Stimulated activated CD8-positive, alpha-beta memory T cell treated with anti-CD3 and anti-CD28 coated beads, Interleukin-7, amount 100 ng/mL, for 4 hours (primary cell): Measurements from ENCODE around the gene SNX17.
A peak's percentile ranks its signal among the peaks of the same experiment; 100 is the strongest.
"Not testable (repeated sequence)": the region's sequence is repeated elsewhere in the genome, so short reads cannot be mapped to it uniquely, and the experiment has no call there.

Experiments
- DNase-seq, 2 donors: peaks; one replicate each; pipeline ENCODE4 v3.0.0-alpha.2; 2020; ENCODE audit warnings: low read depth in 2 of 2

SNX17 gene

GRCh38 chr2:27400348-27401135 is 30.1 kb downstream of the SNX17 start:
- no peak for DNase-seq

GRCh38 chr2:27407798-27408491 is 37.5 kb downstream of the SNX17 start:
- no peak for DNase-seq

- peak in 1 of 2 donors; percentile 16 for DNase-seq
These were observed 38.3 kb downstream of the SNX17 start for GRCh38 chr2:27408601-27409320.

- DNase-seq, result peak; percentile 90 to 95
These were observed 39.1 kb downstream of the SNX17 start, which contains the start of gene PPM1G for GRCh38 chr2:27409321-27410073. Gene PPM1G (minus strand): TSS chr2:27409591. CDS start chr2:27409422, 169 bp downstream.

- DNase-seq, result no peak
These were observed 42.2 kb downstream of the SNX17 start for GRCh38 chr2:27412419-27413152.

- no peak for DNase-seq
These were observed 45.7 kb downstream of the SNX17 start for GRCh38 chr2:27416151-27416550.

- no peak for DNase-seq
These were observed 50.6 kb downstream of the SNX17 start for GRCh38 chr2:27420996-27421395.

GRCh38 chr2:27421660-27422250 is 51.3 kb downstream of the SNX17 start:
- DNase-seq, result no peak

GRCh38 chr2:27422958-27423357 is 52.5 kb downstream of the SNX17 start:
- DNase-seq, result no peak

- DNase-seq, result not testable (repeated sequence)
These were observed 54.6 kb downstream of the SNX17 start for GRCh38 chr2:27425039-27425438.
